Stimulated activated effector memory CD8-positive, alpha-beta T cell treated with anti-CD3 and anti-CD28 coated beads, Interleukin-12 subunit alpha, Interleukin-12 subunit beta, amount 100 ng/mL, for 72 hours (primary cell): ENCODE measurements around the gene COL8A1.

Experiments used
- ATAC-seq: fragments of 150-1000 bp; cut with Tn5 transposase; 2 replicates; pipeline ENCODE4 v1.10.0; 2021
- DNase-seq, 2 donors: peaks; one replicate each; pipeline ENCODE4 v3.0.0; 2021 to 2022; ENCODE audit warnings: low spot score in 2 of 2
- H3K27ac Mint-ChIP-seq: one replicate; pipeline ENCODE4 v1.8.0; 2022; ENCODE audit warnings: mild to moderate bottlenecking, mixed read lengths
- H3K36me3 Mint-ChIP-seq: one replicate; pipeline ENCODE4 v1.8.0; 2022; ENCODE audit warnings: mild to moderate bottlenecking, mixed read lengths
- H3K4me1 Mint-ChIP-seq: one replicate; pipeline ENCODE4 v1.8.0; 2022; ENCODE audit warnings: mixed read lengths
- H3K4me3 Mint-ChIP-seq: one replicate; pipeline ENCODE4 v1.8.0; 2022; ENCODE audit warnings: mild to moderate bottlenecking, mixed read lengths
- H3K9me3 Mint-ChIP-seq: one replicate; pipeline ENCODE4 v1.8.0; 2022; ENCODE audit warnings: mixed read lengths

Gene COL8A1

DNA sequence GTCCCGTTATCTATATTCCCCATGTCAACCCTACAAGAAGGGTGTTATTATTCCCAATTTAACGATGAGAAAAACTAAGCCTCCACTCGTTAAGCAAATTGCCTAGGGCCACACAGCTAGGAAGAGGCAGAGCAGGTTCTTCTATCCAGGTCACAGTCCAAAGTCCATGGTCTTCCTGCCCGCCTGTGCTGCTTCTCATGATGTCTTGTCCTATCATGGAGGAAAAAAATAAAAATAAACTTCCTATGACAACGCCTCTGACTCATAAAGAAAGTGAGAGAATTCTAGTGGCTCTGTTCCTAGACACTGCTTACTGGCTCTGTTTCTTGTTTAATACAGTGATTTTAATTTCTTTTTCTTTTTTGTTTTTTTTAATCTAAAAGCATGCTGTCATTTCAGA lies 9.7 kb downstream of the COL8A1 start:
- H3K36me3 Mint-ChIP-seq = no peaks in the 10 kb centered on the region
- H3K4me3 Mint-ChIP-seq = no peak overlapping the region
- DNase-seq (no peak), ATAC-seq (no peak)
- no peak overlapping the region for H3K27ac Mint-ChIP-seq
- H3K9me3 Mint-ChIP-seq = no peaks in the 10 kb centered on the region
- H3K4me1 Mint-ChIP-seq = no peaks in the 10 kb centered on the region

DNA sequence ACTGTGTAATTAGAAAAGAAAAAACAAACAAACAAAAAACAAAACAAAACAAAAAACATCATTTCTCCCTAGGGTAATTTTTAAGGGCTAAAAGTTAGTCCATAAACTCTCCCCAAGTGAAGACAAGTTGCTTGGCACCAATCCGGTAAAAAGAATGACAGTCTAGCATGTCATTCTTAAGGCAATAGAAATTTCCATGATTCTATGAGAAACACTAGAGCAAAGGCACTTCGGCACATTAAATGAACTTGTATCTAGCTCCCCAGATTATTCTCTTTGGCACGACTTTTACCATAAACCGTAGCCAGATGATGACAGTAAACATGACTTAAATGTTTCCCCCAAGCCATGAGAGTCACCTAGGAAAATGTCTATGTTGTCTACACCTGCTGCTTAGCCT lies 10.1 kb downstream of the COL8A1 start:
- Mint-ChIP-seq H3K36me3 (no peaks in the 10 kb centered on the region), H3K4me1 (no peaks in the 10 kb centered on the region), H3K4me3 (no peak overlapping the region), H3K27ac (no peak overlapping the region), H3K9me3 (no peaks in the 10 kb centered on the region)
- ATAC-seq (no peak), DNase-seq (no peak)

- no peak overlapping the region for H3K27ac Mint-ChIP-seq
- H3K4me1 Mint-ChIP-seq = no peaks in the 10 kb centered on the region
- H3K36me3 Mint-ChIP-seq = no peaks in the 10 kb centered on the region
- no peak for ATAC-seq
- H3K4me3 Mint-ChIP-seq = no peak overlapping the region
- no peak for DNase-seq
- no peaks in the 10 kb centered on the region for H3K9me3 Mint-ChIP-seq
Measured at GRCh38 chr3:99651531-99651930, 13.1 kb downstream of the COL8A1 start.

DNA sequence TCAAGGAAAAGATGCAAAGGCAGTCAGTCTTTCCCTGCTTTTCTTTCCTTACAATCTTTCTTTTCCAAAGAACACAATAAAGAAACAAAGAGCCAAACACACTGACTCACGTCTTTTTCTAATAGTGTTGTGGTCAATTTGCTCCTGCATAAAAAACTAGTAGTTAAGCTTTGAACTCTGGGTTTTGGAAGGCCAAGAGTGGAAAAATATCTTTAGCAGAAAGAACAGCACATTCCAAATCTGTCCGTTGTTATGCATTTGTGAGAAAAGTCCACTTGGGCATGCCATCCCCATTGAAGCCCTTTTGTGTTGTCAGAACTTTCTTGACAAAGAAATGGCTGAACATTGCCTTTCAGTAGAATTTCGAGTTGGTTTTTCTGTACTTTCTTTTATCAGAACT lies 18.2 kb downstream of the COL8A1 start:
- no peaks in the 10 kb centered on the region for H3K9me3 Mint-ChIP-seq
- ATAC-seq (no peak), DNase-seq (no peak)
- no peaks in the 10 kb centered on the region for H3K36me3 Mint-ChIP-seq
- no peak overlapping the region for H3K4me3 Mint-ChIP-seq
- no peaks in the 10 kb centered on the region for H3K4me1 Mint-ChIP-seq
- no peak overlapping the region for H3K27ac Mint-ChIP-seq

DNA sequence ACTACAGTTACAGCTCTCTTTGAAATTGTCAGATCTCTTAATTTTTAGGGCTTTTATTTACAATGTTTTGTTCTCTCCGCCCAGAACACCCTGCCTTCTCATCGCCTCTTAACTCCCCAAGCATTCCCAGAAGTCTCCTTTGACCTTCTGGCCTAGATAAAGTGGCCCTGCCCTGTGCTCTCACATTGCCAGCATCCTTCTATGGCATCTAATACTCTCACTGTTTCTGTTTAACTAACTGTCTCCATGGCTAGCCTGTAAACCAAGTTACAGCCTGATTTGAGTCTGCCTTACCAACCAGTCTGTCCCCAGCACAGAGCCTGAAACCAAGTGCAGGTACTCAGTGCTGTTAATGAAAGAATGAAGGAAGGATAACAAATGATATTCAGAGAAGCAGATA lies 19.9 kb downstream of the COL8A1 start:
- DNase-seq = no peak

DNA sequence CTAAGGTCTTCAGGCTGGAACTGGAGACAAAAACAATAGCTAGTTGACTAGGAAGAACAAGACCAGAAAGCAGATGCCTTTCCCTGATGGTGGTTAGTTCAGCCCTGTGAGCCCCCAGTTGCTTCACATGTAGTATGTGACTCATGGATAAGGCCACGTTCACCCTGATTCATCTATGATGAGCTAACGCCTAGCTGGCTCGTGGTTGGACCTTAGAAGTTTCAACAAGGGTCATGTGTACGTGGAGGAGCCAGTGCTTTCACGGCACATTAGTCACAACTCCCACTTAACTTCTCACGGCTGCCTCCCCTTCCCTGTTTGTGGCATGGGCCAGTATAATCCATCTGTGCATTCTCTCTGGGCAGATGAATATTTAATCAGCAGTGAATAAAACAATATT lies 20.6 kb downstream of the COL8A1 start:
- Mint-ChIP-seq H3K4me3 (no peak overlapping the region), H3K36me3 (no peaks in the 10 kb centered on the region), H3K27ac (no peak overlapping the region), H3K9me3 (no peaks in the 10 kb centered on the region), H3K4me1 (no peaks in the 10 kb centered on the region)
- ATAC-seq (peak; percentile 80), DNase-seq (no peak)

More for the DNA sequence above, 19.9 kb downstream of the COL8A1 start:
- H3K9me3 Mint-ChIP-seq = no peaks in the 10 kb centered on the region
- no peak overlapping the region for H3K4me3 Mint-ChIP-seq
- no peak overlapping the region for H3K27ac Mint-ChIP-seq
- ATAC-seq = no peak
- H3K4me1 Mint-ChIP-seq = no peaks in the 10 kb centered on the region
- no peaks in the 10 kb centered on the region for H3K36me3 Mint-ChIP-seq

DNA sequence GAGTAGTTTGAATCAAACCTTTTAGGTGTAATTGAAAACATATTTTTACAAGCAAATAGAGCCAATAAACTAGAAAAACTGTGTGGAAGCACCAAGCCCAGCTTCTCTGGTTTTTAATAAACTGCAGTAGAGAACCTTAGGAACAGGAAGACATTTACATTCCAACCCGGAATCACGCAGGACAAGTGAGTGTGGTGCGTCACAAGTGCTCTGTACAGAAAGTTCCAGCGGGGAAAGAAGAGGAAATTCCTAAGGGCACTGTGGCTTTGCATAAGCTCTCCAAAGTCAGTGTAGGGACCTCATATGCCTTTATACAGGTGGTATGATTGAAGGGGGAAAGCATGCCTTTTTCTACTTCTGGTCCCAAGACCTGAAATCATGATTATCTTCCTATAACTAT lies 21.6 kb downstream of the COL8A1 start:
- H3K36me3 Mint-ChIP-seq = no peaks in the 10 kb centered on the region
- DNase-seq = no peak
- ATAC-seq = no peak
- H3K4me1 Mint-ChIP-seq = no peaks in the 10 kb centered on the region
- no peak overlapping the region for H3K27ac Mint-ChIP-seq
- no peaks in the 10 kb centered on the region for H3K9me3 Mint-ChIP-seq
- H3K4me3 Mint-ChIP-seq = no peak overlapping the region

DNA sequence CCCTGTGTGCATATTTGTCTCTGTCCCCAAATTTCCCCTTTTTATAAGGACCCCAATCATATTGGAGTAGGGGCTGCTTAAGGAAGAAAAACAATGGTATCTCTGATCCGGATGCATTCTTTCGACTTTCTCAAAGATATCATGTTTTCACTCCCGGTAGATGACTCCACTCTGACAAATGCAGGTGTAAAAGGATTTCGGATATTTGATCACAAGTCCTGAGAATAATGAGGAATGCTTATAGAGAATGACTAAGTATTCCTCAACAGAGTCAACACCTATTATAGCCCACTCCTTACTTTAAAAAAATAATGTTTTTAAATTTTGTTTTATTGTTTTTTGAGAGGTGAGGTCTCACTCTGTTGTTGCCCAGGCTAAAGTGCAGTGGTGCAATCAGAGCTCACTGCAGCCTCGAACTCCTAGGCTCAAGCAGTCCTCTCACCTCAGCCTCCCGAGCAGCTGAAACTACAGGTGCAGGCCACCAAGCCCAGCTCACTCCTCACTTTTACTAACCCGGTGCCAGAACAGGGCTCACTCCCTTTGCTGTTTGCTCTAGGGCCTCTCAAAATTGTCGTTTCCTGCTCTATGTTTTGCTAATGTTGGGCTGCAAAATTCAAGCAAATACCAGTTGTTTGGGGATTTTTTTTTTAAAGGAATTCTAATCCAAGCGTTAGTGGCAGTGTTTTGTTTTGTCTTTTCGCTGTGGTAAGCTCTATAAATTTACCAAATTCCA lies 24.6 kb downstream of the COL8A1 start:
- Mint-ChIP-seq H3K27ac (no peak overlapping the region), H3K4me1 (no peaks in the 10 kb centered on the region), H3K9me3 (no peaks in the 10 kb centered on the region), H3K4me3 (no peak overlapping the region), H3K36me3 (no peaks in the 10 kb centered on the region)
- DNase-seq = no peak
- ATAC-seq = no peak

DNA sequence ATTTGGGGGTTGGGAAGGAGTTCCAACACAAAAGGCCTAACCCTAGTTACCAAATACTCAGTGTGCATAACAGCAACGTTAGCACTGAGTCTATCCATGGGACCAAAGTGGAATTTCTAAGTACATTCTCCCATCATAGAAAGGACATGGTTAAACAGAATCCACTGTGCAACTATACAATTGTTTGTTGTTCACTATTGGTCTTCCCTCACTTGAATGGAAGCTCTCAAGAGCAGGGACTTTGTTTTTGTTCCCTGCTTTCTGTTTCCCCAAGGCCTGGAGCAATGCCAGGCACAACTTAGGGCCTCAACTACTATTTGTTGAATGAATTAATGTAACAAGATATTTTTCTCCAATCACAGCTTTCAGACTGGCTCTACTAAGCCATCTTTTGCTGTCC lies 25.6 kb downstream of the COL8A1 start:
- Mint-ChIP-seq H3K27ac (no peak overlapping the region), H3K4me1 (no peaks in the 10 kb centered on the region), H3K4me3 (no peak overlapping the region), H3K36me3 (no peaks in the 10 kb centered on the region), H3K9me3 (no peaks in the 10 kb centered on the region)
- DNase-seq (no peak), ATAC-seq (no peak)

DNA sequence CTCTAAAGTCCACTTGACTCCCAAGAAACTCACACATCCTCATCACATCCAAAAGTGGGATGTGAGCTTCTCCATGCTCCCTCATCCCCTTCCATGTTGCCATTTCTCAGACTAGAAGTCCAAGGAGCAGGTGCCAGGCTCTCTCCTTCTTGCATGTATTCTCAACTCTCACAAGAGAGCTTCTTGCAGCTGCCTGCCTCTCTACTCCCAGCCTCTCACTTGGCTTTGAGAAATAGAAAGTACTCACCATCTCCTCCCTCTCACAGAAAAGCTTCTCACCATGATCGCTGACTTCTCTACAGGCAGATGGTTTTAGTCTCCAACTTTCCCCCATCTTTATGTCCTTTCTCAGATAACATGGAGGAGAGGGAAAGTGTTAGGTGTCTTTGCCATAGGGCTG lies 26.6 kb downstream of the COL8A1 start:
- Mint-ChIP-seq H3K9me3 (no peaks in the 10 kb centered on the region), H3K27ac (no peak overlapping the region), H3K4me1 (no peaks in the 10 kb centered on the region), H3K4me3 (no peak overlapping the region), H3K36me3 (no peaks in the 10 kb centered on the region)
- DNase-seq (no peak), ATAC-seq (no peak)

DNA sequence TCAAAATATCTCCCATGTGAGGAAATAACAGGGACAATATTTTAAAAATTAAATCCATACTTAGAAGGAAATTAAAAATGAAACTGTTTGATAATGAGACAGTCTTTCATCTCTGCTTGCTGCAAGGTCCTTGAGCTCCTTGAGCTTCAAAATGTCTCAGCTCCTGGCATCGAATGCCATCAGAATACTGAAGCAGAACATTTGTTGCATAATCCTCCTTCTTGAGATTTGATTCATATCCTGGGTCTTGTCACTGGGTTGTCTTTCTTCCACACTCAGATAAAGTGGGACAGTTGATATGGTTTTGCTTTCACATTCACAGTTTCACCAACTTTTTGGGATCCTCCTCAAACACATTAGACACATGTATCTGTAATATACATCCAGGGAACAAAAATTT lies 27.8 kb downstream of the COL8A1 start:
- ATAC-seq (no peak), DNase-seq (no peak)
- Mint-ChIP-seq H3K27ac (no peak overlapping the region), H3K4me3 (no peak overlapping the region), H3K36me3 (no peaks in the 10 kb centered on the region), H3K4me1 (no peaks in the 10 kb centered on the region), H3K9me3 (no peaks in the 10 kb centered on the region)

- ATAC-seq (no peak), DNase-seq (no peak)
- no peak overlapping the region for H3K4me3 Mint-ChIP-seq
- H3K27ac Mint-ChIP-seq = no peak overlapping the region
- H3K9me3 Mint-ChIP-seq = no peaks in the 10 kb centered on the region
- H3K36me3 Mint-ChIP-seq = no peaks in the 10 kb centered on the region
- no peaks in the 10 kb centered on the region for H3K4me1 Mint-ChIP-seq
Measured at GRCh38 chr3:99668044-99668443, 29.6 kb downstream of the COL8A1 start.

GRCh38 chr3:99669879-99670555 lies 31.6 kb downstream of the COL8A1 start:
- Mint-ChIP-seq H3K9me3 (no peaks in the 10 kb centered on the region), H3K4me3 (no peak overlapping the region), H3K27ac (no peak overlapping the region), H3K4me1 (no peaks in the 10 kb centered on the region), H3K36me3 (no peaks in the 10 kb centered on the region)
- DNase-seq = no peak
- ATAC-seq = no peak

DNA sequence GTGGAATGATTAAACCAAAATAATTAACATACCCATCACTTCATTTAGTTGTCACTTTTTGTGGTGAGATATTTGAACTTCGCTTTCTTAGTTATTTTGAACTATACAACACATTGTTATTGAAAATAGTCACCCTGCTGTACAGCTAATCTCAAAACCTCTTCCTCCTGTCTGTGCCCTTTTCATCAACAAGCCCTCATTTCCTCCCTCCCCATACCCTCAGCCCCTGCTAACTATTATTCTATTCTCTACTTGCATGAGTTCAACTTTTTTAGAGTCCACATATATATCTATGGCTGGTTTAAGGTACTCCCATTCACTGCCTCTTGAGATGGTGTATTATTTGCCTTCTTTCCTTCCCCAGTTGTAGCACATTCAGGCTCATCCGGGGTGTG lies 32.2 kb downstream of the COL8A1 start:
- no peak for ATAC-seq
- H3K9me3 Mint-ChIP-seq = no peaks in the 10 kb centered on the region
- no peak overlapping the region for H3K27ac Mint-ChIP-seq
- H3K36me3 Mint-ChIP-seq = no peaks in the 10 kb centered on the region
- DNase-seq = no peak
- H3K4me1 Mint-ChIP-seq = no peaks in the 10 kb centered on the region
- no peak overlapping the region for H3K4me3 Mint-ChIP-seq

DNA sequence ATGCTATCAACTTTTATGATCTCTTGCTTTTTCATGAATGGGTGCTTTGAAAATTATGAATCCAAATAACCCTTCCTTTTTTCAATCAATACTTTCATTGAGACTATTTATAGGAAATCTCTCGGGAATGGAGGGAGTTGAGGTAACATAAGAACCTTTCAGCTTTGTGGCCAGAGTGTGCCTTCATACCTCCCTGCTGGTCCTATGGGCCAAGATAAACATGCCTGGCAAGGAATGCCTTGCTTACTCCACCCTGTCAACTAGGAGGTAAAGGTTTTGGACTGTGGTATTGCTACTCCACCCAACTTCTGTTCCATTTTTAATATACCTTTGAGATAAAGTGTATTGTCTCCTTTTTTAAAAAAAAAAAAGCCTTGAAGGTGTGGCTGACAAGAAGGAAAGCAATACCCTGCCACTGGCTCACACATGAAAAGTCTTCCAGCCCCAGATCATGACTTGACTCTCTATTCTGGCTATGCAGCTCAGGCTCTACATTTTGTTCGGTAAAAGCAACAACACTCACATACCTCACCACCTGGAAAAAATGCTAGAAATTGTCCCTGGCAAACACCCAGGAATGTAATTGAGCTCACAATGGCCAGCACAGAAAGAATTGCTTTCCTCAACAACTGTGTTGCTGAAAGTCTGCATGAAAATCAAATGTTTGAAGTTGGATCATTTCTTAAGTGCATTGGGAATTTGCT lies 35.8 kb downstream of the COL8A1 start:
- H3K4me1 Mint-ChIP-seq = no peaks in the 10 kb centered on the region
- ATAC-seq (no peak), DNase-seq (no peak)
- H3K27ac Mint-ChIP-seq = no peak overlapping the region
- H3K4me3 Mint-ChIP-seq = no peak overlapping the region
- H3K36me3 Mint-ChIP-seq = no peaks in the 10 kb centered on the region
- H3K9me3 Mint-ChIP-seq = no peaks in the 10 kb centered on the region

DNA sequence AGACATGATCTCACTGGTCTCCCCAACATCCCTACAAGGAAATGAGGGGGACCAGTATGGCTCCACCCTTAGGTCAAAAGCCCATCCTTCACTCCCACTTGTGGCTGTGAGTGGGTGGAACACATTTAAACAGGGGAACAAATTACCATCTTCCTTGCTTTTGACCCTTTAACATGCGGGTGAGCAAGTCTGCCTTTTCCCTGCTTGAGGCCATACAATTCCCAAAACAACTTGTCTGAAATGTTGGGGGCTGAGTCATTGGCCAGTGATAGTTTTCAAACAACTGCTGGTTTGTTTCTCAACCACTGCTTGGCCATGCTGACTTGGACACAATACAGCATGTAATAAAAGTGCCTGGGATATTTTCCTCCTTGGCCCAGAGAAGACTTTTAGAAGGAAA lies 39.6 kb downstream of the COL8A1 start:
- Mint-ChIP-seq H3K36me3 (no peaks in the 10 kb centered on the region), H3K27ac (no peak overlapping the region), H3K4me1 (no peaks in the 10 kb centered on the region), H3K4me3 (no peak overlapping the region), H3K9me3 (no peaks in the 10 kb centered on the region)
- ATAC-seq (no peak), DNase-seq (no peak)
